Activated CD8-positive, alpha-beta T cell treated with anti-CD3 and anti-CD28 coated beads for 36 hours (primary cell): Measurements from ENCODE around the gene AQP9. TPM values are rescaled to one million over a fixed set of nuclear protein-coding genes. Genes with fewer than 3 reads are reported as not detected.

ENCODE experiments used
- ATAC-seq: fragments of 200-7000 bp; cut with Tn5 transposase; one replicate; pipeline ENCODE4 v1.10.0; 2021; ENCODE audit warnings: mild to moderate bottlenecking, moderate library complexity
- CTCF ChIA-PET: fragments of 350-600 bp; sonication (Branson Sonifier 250); formaldehyde crosslinking; loops from one replicate; lab custom pipeline; 2021; ENCODE audit warnings: antibody characterized with exemption; lab: Charles Lee
- POLR2A ChIA-PET: fragments of 350-600 bp; sonication (Branson Sonifier 250); formaldehyde crosslinking; loops from one replicate; lab custom pipeline; 2021; ENCODE audit warnings: antibody characterized with exemption; lab: Charles Lee
- DNase-seq: peaks from one replicate; pipeline ENCODE4 v3.0.0-alpha.2; 2020
- H3K27ac Mint-ChIP-seq: one replicate; pipeline ENCODE4 v1.8.0; 2021; ENCODE audit warnings: mild to moderate bottlenecking, mixed read lengths
- H3K27me3 Mint-ChIP-seq: one replicate; pipeline ENCODE4 v1.8.0; 2021; ENCODE audit warnings: mixed read lengths
- H3K36me3 Mint-ChIP-seq: one replicate; pipeline ENCODE4 v1.8.0; 2021; ENCODE audit warnings: low read depth, mixed read lengths
- H3K4me1 Mint-ChIP-seq: one replicate; pipeline ENCODE4 v1.8.0; 2021; ENCODE audit warnings: low read depth, mixed read lengths
- H3K4me3 Mint-ChIP-seq: one replicate; pipeline ENCODE4 v1.8.0; 2021; ENCODE audit warnings: mild to moderate bottlenecking, moderate library complexity, mixed read lengths
- H3K9me3 Mint-ChIP-seq: one replicate; pipeline ENCODE4 v1.8.0; 2021; ENCODE audit warnings: mixed read lengths
- intact Hi-C: fragments of 100-400 bp; cut with micrococcal nuclease; formaldehyde crosslinking; loops from one replicate; pipeline ENCODE4 v1.10.0; 2022
- total RNA-seq, 2 experiments: library from RNA; stranded (reverse); gene quantifications; one replicate each; pipeline ENCODE4 v1.2.3, GENCODE V29; 2021
- TF ChIP-seq, protein P1 (sequence below): fragments of 200-600 bp; IDR thresholded peaks from one replicate; pipeline ENCODE4 v1.8.0; 2022; ENCODE audit warnings: antibody characterized with exemption, mild to moderate bottlenecking

AQP9 gene
- total RNA-seq, 2 experiments from 2014 or later = not detected

DNA sequence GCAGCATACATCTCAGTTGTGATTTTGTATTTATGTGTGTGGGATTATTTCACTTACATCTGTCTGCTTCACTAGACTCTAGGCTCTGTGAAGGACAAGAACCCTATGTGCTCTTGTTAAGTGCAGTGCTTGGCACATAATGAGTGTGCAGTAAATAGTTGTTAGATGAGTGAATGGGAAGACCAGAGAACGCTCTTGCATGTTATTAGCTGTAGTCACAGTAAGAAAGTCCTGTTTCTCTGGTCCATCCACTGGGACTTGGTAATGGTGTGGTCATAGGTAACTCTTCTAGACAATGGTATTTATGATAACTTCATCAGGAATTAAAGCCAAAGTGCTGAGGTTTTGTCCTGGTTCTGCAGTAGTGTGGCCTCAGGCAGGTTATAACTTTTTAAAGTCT, 1.4 kb upstream of the AQP9 start:
- H3K4me3 Mint-ChIP-seq = no peak overlapping the region
- H3K4me1 Mint-ChIP-seq = no peaks in the 10 kb centered on the region
- H3K27ac Mint-ChIP-seq = no peak overlapping the region
- CTCF ChIA-PET = no interaction called here
- DNase-seq (no peak), ATAC-seq (no peak)
- no peaks in the 10 kb centered on the region for H3K36me3 Mint-ChIP-seq
- intact Hi-C loops = no loop called here
- H3K27me3 Mint-ChIP-seq = peaks cover 9% of the 10 kb centered on the region
- POLR2A ChIA-PET = no interaction called here
- TF ChIP-seq, protein P1, sequence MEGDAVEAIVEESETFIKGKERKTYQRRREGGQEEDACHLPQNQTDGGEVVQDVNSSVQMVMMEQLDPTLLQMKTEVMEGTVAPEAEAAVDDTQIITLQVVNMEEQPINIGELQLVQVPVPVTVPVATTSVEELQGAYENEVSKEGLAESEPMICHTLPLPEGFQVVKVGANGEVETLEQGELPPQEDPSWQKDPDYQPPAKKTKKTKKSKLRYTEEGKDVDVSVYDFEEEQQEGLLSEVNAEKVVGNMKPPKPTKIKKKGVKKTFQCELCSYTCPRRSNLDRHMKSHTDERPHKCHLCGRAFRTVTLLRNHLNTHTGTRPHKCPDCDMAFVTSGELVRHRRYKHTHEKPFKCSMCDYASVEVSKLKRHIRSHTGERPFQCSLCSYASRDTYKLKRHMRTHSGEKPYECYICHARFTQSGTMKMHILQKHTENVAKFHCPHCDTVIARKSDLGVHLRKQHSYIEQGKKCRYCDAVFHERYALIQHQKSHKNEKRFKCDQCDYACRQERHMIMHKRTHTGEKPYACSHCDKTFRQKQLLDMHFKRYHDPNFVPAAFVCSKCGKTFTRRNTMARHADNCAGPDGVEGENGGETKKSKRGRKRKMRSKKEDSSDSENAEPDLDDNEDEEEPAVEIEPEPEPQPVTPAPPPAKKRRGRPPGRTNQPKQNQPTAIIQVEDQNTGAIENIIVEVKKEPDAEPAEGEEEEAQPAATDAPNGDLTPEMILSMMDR = no peak
- H3K9me3 Mint-ChIP-seq = no peaks in the 10 kb centered on the region

DNA sequence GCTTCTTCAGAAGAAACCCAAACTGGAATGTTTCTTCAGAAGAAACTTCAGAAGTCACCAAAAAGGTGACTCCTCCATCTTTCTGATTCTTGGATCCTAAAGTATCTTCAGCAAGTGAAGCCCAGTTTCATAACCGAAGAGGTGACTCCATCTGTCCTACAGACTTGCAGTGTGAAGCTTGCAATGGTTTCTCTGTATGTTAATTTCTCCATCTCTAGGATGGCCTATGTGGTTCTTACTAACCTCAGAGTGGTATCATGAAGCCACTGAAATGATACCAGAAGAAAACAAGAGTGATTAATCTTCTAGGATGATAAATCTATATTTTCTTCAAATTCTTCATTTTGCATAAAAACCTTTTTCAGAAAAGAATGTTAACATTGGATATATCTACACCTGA, 495 bp upstream of the AQP9 start:
- Mint-ChIP-seq H3K4me1 (no peaks in the 10 kb centered on the region), H3K9me3 (no peaks in the 10 kb centered on the region), H3K4me3 (no peak overlapping the region), H3K36me3 (no peaks in the 10 kb centered on the region), H3K27ac (no peak overlapping the region), H3K27me3 (peaks cover 9% of the 10 kb centered on the region)
- no peak for ATAC-seq
- ChIA-PET POLR2A (no interaction called here), CTCF (no interaction called here)
- intact Hi-C loops = no loop called here
- TF ChIP-seq, protein P1 = no peak
- no peak for DNase-seq

DNA sequence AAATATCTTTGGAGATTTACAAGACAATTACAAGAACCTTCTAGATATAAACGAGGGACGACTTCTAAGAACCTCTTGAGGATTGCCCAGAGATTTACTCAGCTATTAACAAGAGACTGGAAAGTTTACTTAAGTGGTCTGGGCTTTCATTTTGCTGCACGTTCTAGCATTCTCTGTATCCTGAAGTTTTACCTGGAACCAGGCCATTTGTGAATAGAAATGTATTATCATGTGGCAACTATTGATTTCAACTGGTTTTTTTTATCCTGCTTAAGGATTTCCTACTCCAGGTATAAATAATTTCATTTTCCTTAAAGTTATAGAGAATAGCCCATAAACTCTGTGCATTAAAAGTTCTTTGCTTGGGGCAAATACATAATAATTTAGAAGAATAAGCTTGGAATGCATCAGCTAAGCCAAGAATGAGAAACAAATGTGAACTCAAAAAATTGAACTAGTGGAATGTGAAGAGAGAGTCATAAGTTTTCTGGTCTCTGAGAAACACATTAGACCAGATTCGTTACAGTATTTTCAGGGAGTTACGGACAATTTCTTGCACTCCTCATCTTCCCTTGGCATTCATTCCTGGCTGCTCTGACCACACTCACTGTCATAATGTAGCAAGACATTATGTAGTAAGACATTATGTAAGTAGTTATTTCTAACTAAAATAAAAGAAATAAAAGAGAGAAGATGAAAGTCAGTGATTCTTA, 1.3 kb downstream of the AQP9 start:
- DNase-seq (no peak), ATAC-seq (no peak)
- Mint-ChIP-seq H3K36me3 (no peaks in the 10 kb centered on the region), H3K27me3 (peaks cover 5% of the 10 kb centered on the region), H3K9me3 (no peaks in the 10 kb centered on the region), H3K4me1 (no peaks in the 10 kb centered on the region), H3K4me3 (no peak overlapping the region), H3K27ac (no peak overlapping the region)
- POLR2A ChIA-PET = no interaction called here
- CTCF ChIA-PET = no interaction called here
- TF ChIP-seq, protein P1 = no peak
- intact Hi-C loops = no loop called here

DNA sequence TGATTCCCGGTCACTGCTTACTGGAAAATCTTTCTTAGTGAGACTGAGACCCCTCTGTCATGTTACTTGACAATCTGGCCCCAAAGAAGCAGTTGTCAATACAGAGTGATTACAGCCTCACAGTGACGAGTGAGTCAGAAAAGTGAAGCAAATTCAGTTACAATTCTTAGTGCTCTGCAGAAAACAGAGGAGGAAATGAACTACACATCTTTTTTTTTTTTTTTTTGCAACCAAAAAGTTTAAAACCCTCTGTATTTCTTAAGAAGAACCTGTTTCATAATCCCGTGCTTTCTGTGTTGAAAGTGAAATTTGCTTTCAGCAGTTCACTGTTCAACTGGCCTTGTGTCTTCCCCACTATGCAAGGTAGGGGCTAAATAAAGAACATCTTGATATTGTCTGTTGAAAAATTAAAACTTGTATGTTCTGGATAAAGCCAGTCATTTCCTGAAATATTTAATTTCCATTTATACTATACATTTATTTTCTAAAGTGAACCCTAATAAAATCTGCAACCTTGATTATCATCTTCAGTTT, 1.9 kb downstream of the AQP9 start:
- ChIA-PET CTCF (no interaction called here), POLR2A (interaction anchor here (1.1 kb wide), 1 partner anchor 9 kb away, joined by 3 read pairs; no protein-coding TSS in a partner anchor)
- DNase-seq = no peak
- TF ChIP-seq, protein P1 = no peak
- Mint-ChIP-seq H3K27me3 (peaks cover 1% of the 10 kb centered on the region), H3K4me3 (no peak overlapping the region), H3K36me3 (no peaks in the 10 kb centered on the region), H3K27ac (no peak overlapping the region), H3K4me1 (no peaks in the 10 kb centered on the region), H3K9me3 (no peaks in the 10 kb centered on the region)
- ATAC-seq = no peak
- intact Hi-C loops = no loop called here

DNA sequence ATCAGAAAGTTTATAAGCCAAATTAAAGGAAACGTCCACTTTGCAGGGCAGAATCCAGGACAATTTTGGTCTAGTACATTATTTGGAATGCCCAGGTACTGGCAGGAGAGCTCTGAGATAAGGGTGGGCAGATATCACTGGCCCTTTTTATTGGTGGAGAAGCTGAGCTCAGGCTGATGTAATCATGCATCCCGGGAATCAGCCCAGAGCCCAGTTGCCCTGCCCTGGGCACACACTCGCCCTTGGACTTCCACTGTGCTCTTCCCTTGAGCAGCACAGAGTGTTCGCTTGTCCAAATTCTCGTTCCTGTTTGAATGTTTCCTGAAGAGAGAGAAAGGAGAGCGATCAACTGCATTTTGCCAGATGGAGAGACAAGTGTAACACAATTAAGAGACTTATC, 3.7 kb downstream of the AQP9 start:
- Mint-ChIP-seq H3K4me3 (no peak overlapping the region), H3K27me3 (peaks cover 5% of the 10 kb centered on the region), H3K27ac (no peak overlapping the region), H3K9me3 (no peaks in the 10 kb centered on the region), H3K4me1 (no peaks in the 10 kb centered on the region), H3K36me3 (no peaks in the 10 kb centered on the region)
- intact Hi-C loops = no loop called here
- TF ChIP-seq, protein P1 = no peak
- no peak for DNase-seq
- CTCF ChIA-PET = interaction anchor here (1.1 kb wide), 1 partner anchor 18 kb away, joined by 3 read pairs; no protein-coding TSS in a partner anchor
- ATAC-seq = no peak
- POLR2A ChIA-PET = no interaction called here
